Keratinocyte (primary cell): ENCODE measurements around the gene ZNF492. TPM values are rescaled to one million over a fixed set of nuclear protein-coding genes. Genes with fewer than 3 reads are reported as not detected.
"Not testable (repeated sequence)": the region's sequence is repeated elsewhere in the genome, so short reads cannot be mapped to it uniquely, and the experiment has no call there.

Experiments
- DNase-seq: peaks from one replicate; pipeline ENCODE4 v3.0.0-alpha.2; 2011; ENCODE audit warnings: low read depth, missing footprints, low spot score
- FAIRE-seq: peaks from 2 replicates; lab custom pipeline; 2011; peaks lifted over from hg19 to GRCh38; lab: Jason Lieb, UNC
- H2AFZ ChIP-seq: 2 replicates; pipeline ENCODE4 v1.6.0; 2012; ENCODE audit warnings: low read length, control low read depth, inconsistent platforms; ENCODE audit not compliant: control insufficient read depth
- H3K27ac ChIP-seq: 2 replicates; pipeline ENCODE4 v1.5.1; 2011; ENCODE audit warnings: low read length; ENCODE audit not compliant: control insufficient read depth, insufficient read depth
- H3K27me3 ChIP-seq: 3 replicates; pipeline ENCODE4 v1.6.0; 2011; ENCODE audit warnings: low read length; ENCODE audit not compliant: control insufficient read depth, insufficient read depth; ENCODE audit errors: extremely low read depth
- H3K36me3 ChIP-seq, 2 experiments: 2 replicates in 1 of 2; 3 replicates in 1 of 2; pipeline ENCODE4 v1.5.1; 2011; ENCODE audit warnings: low read length in 2 of 2, mild to moderate bottlenecking in 1 of 2; ENCODE audit not compliant: control insufficient read depth in 2 of 2, insufficient read depth in 2 of 2; ENCODE audit errors: extremely low read depth in 1 of 2
- H3K4me1 ChIP-seq: 3 replicates; pipeline ENCODE4 v1.5.1; 2011; ENCODE audit warnings: low read length; ENCODE audit not compliant: control insufficient read depth, insufficient read depth; ENCODE audit errors: extremely low read depth
- H3K4me2 ChIP-seq: 3 replicates; pipeline ENCODE4 v1.6.0; 2011; ENCODE audit warnings: low read depth, low read length; ENCODE audit not compliant: control insufficient read depth, insufficient read depth; ENCODE audit errors: extremely low read depth
- H3K4me3 ChIP-seq, 3 experiments: fragments of 200-600 bp in 1 of 3; sonication (generic) in 1 of 3; 2 replicates in 2 of 3; 3 replicates in 1 of 3; pipeline ENCODE4 v1.5.1; 2011 to 2016; ENCODE audit warnings: low read length in 3 of 3, mild to moderate bottlenecking in 3 of 3, control low read depth in 2 of 3, inconsistent platforms in 1 of 3, low read depth in 1 of 3, mixed read lengths in 1 of 3, mixed run types in 1 of 3, moderate library complexity in 1 of 3; ENCODE audit not compliant: control insufficient read depth in 2 of 3, insufficient read depth in 2 of 3; ENCODE audit errors: extremely low read depth in 1 of 3
- H3K79me2 ChIP-seq: 2 replicates; pipeline ENCODE4 v1.6.0; 2012; ENCODE audit warnings: low read length; ENCODE audit not compliant: control insufficient read depth, insufficient read depth
- H3K9ac ChIP-seq: 3 replicates; pipeline ENCODE4 v1.6.0; 2011; ENCODE audit warnings: low read length; ENCODE audit not compliant: control insufficient read depth, insufficient read depth; ENCODE audit errors: extremely low read depth
- H3K9me1 ChIP-seq: 3 replicates; pipeline ENCODE4 v1.6.0; 2011; ENCODE audit warnings: low read length; ENCODE audit not compliant: control insufficient read depth, insufficient read depth; ENCODE audit errors: extremely low read depth
- H3K9me3 ChIP-seq: 2 replicates; pipeline ENCODE4 v1.5.1; 2012; ENCODE audit warnings: low read depth, low read length; ENCODE audit not compliant: control insufficient read depth
- H4K20me1 ChIP-seq: 3 replicates; pipeline ENCODE4 v1.6.0; 2011; ENCODE audit warnings: low read length; ENCODE audit not compliant: control insufficient read depth, insufficient read depth; ENCODE audit errors: extremely low read depth
- EZH2 ChIP-seq: IDR thresholded peaks from one replicate; pipeline ENCODE4 v1.6.1; 2012; ENCODE audit warnings: inconsistent platforms, mild to moderate bottlenecking, low read length, moderate library complexity
- dilution Hi-C: fragments of 300-500 bp; cut with MboI; formaldehyde crosslinking; loops from one replicate; pipeline ENCODE4 v1.7.0; 2020; ENCODE audit warnings: low sequenced_read_pairs; ENCODE audit not compliant: extremely low pct_ligation_motif_present
- polyA minus RNA-seq, 3 experiments: library from RNA; depleted of rRNA, polyadenylated mRNA; stranded (reverse); fragments of >200 nt; gene quantifications; 1 replicate in 1 of 3; 2 replicates in 1 of 3; 3 replicates in 1 of 3; pipeline ENCODE4 v1.2.3, GENCODE V29; 2011
- polyA plus RNA-seq, 5 experiments: library from polyadenylated mRNA; depleted of rRNA in 3 of 5; stranded (reverse) in 3 of 5; stranded (forward) in 1 of 5; unstranded in 1 of 5; fragments of >200 nt; gene quantifications; 1 replicate in 1 of 5; 2 replicates in 3 of 5; 3 replicates in 1 of 5; pipeline versions ENCODE4 v1.2.1 to v1.2.3, GENCODE V29; 2011 to 2012; ENCODE audit warnings: missing spikeins in 2 of 5, low read depth in 1 of 5, low replicate concordance in 1 of 5
- TF ChIP-seq, protein P1 (sequence below), 3 experiments: IDR thresholded peaks in 1 of 3; conservative IDR thresholded peaks in 1 of 3; optimal IDR thresholded peaks in 1 of 3; 2 replicates in 2 of 3; 3 replicates in 1 of 3; pipeline versions ENCODE3 to v1.5.1; 2011; ENCODE audit warnings: low read length in 3 of 3, mild to moderate bottlenecking in 3 of 3, moderate library complexity in 2 of 3, control low read depth in 1 of 3, inconsistent platforms in 1 of 3; ENCODE audit not compliant: insufficient read depth in 2 of 3; ENCODE audit errors: extremely low read depth in 1 of 3

The ZNF492 gene
- polyA plus RNA-seq (0.15 to 0.43 TPM (median 0.36 TPM) in 3 replicates), polyA minus RNA-seq (0.13 to 1.0 TPM (median 0.36 TPM) in 3 replicates)
- polyA plus RNA-seq (2011; ENCODE audit: low read depth): not detected
- polyA plus RNA-seq (2011; cell fraction: cytosol; rRNA removed): 0.08 and 0.21 TPM in 2 replicates
- 0.32 and 0.40 TPM in 2 replicates for polyA plus RNA-seq (2011; cell fraction: nucleus; rRNA removed)
- 0.34 TPM in 1 of 2 replicates, not detected in the other for polyA plus RNA-seq (2012; ENCODE audit: low replicate concordance)
- polyA minus RNA-seq (2011; cell fraction: cytosol; rRNA and poly(A)+ RNA removed): not detected
- polyA minus RNA-seq (2011; cell fraction: nucleus; rRNA and poly(A)+ RNA removed): 0.42 and 0.70 TPM in 2 replicates

DNA sequence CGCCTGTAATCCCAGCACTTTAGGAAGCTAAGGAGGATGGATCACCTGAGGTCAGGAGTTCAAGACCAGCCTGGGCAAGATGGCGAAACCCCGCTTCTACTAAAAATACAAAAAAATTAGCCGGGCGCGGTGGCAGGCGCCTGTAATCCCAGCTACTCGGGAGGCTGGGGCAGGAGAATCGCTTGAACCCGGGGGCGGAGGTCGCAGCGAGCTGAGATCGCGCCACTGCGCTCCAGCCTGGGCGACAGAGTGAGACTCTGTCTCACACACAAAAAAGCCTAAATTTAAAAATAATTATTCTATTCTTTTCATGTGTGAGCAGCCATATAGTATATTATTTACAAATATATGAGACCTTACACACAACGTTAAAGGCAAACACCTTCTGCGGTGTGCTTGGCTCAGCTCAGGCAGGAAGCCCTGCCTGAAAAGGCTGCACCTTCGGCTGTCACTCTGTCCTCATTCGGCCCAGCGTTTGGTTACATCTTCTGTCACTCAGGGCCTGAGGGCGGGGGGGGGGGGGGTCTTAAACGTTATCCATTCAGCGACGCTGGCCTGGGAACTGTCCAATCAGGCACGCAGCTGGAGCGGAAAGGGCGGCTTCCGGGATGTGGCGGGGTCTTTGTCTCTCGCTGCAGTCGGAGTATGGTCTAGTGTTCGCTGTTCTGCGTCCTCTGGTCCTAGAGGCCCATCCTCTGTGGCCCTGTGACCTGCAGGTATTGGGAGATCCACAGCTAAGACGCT is at the start of gene ZNF492:
TSS of gene ZNF492 (plus strand) at position 619 of the 744 bp plus-strand sequence. CDS start 19,076 bp downstream, outside the sequence.
- H3K27ac ChIP-seq, H3K27me3 ChIP-seq, H3K4me1 ChIP-seq, H3K9me3 ChIP-seq, FAIRE-seq, H4K20me1 ChIP-seq, H3K79me2 ChIP-seq, dilution Hi-C loops, H3K36me3 ChIP-seq, H3K9me1 ChIP-seq: not testable (repeated sequence)
- peak within 1 kb of the TSS; percentile 59 to 88 (median 80) for H3K4me3 ChIP-seq
- peak within 1 kb of the TSS; percentile 80 for H3K4me2 ChIP-seq
- H2AFZ ChIP-seq: peak within 1 kb of the TSS; percentile 92
- H3K9ac ChIP-seq: peak within 1 kb of the TSS; percentile 71
- peak; percentile 41 for DNase-seq

DNA sequence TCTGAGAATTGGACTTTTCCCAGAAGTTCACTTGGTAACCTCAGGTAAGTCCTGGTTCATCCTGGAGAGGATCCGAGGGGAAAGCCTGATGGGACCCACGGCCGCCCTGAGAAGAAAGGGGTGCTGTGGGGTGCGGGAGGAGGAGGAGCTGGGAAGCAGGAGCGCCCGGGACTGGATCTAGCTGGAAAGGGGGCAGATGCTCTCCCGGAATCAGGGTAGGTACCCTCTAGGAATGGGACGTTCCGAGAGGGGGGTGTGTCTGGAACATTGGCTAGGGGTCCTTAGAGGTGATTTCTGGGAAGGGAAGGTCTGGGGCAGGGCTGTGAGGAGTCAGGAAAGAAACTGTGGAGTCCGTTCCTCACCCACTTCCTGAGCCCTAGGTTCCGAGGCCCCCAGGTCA is 38.7 kb upstream of the ZNF492 start:
- Histone ChIP-seq H3K4me1 (no peaks in the 10 kb centered on the region), H3K9me1 (no peaks in the 10 kb centered on the region), H3K27me3 (no peaks in the 10 kb centered on the region), H3K79me2 (no peaks in the 10 kb centered on the region), H3K9me3 (peaks cover 4% of the 10 kb centered on the region), H3K36me3 (no peaks in the 10 kb centered on the region), H3K9ac (no peak overlapping the region), H2AFZ (no peak overlapping the region), H3K4me3 (no peak overlapping the region), H3K27ac (no peak overlapping the region), H3K4me2 (no peak overlapping the region), H4K20me1 (no peaks in the 10 kb centered on the region)
- FAIRE-seq (no peak), DNase-seq (no peak)
- dilution Hi-C loops: no loop called here
- no peak for TF ChIP-seq EZH2
- TF ChIP-seq, protein P1, sequence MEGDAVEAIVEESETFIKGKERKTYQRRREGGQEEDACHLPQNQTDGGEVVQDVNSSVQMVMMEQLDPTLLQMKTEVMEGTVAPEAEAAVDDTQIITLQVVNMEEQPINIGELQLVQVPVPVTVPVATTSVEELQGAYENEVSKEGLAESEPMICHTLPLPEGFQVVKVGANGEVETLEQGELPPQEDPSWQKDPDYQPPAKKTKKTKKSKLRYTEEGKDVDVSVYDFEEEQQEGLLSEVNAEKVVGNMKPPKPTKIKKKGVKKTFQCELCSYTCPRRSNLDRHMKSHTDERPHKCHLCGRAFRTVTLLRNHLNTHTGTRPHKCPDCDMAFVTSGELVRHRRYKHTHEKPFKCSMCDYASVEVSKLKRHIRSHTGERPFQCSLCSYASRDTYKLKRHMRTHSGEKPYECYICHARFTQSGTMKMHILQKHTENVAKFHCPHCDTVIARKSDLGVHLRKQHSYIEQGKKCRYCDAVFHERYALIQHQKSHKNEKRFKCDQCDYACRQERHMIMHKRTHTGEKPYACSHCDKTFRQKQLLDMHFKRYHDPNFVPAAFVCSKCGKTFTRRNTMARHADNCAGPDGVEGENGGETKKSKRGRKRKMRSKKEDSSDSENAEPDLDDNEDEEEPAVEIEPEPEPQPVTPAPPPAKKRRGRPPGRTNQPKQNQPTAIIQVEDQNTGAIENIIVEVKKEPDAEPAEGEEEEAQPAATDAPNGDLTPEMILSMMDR (optimal IDR thresholded peaks at IDR 0.05 in 1 of 3, IDR thresholded peaks at IDR 0.05 in 1 of 3, conservative IDR thresholded peaks at IDR 0.05 in 1 of 3; ENCODE audit: extremely low read depth in 1 of 3, insufficient read depth in 2 of 3, low read length in 3 of 3): no peak
